GM12878 (cell line): ENCODE results near the gene USF1.

Experiments
- CTCF ChIP-seq, 3 experiments: IDR thresholded peaks in 2 of 3; conservative IDR thresholded peaks in 1 of 3; 2 replicates each; pipeline ENCODE4 v1.5.1; 2011; ENCODE audit warnings: low read depth in 3 of 3, low read length in 3 of 3, mild to moderate bottlenecking in 3 of 3, control low read depth in 2 of 3, moderate library complexity in 2 of 3, inconsistent platforms in 1 of 3, mixed read lengths in 1 of 3; ENCODE audit not compliant: control insufficient read depth in 2 of 3, insufficient read depth in 1 of 3; ENCODE audit errors: extremely low read depth in 1 of 3
- CUX1 ChIP-seq: IDR thresholded peaks from 2 replicates; pipeline ENCODE4 v1.6.1; 2012; ENCODE audit warnings: improper control_type of control experiment, low read depth, low read length; ENCODE audit not compliant: insufficient replicate concordance
- EP300 ChIP-seq, 2 experiments: fragments of 150-350 bp in 1 of 2; IDR thresholded peaks; 2 replicates each; pipeline ENCODE4 v1.6.1; 2011 to 2012; ENCODE audit warnings: low read depth in 2 of 2, low read length in 2 of 2, borderline replicate concordance in 1 of 2, improper control_type of control experiment in 1 of 2, inconsistent platforms in 1 of 2; ENCODE audit not compliant: control insufficient read depth in 1 of 2
- ETV6 ChIP-seq, 2 experiments: fragments of 450-650 bp in 1 of 2; IDR thresholded peaks in 1 of 2; conservative IDR thresholded peaks in 1 of 2; 2 replicates each; pipeline ENCODE4 v1.6.1; 2014; ENCODE audit warnings: antibody characterized with exemption in 1 of 2, borderline replicate concordance in 1 of 2, low read depth in 1 of 2, mild to moderate bottlenecking in 1 of 2, moderate library complexity in 1 of 2
- EZH2 ChIP-seq: IDR thresholded peaks from 2 replicates; pipeline ENCODE4 v1.6.1; 2012; ENCODE audit warnings: low read depth, mild to moderate bottlenecking, control low read depth, inconsistent platforms, low read length, borderline replicate concordance; ENCODE audit not compliant: control insufficient read depth
- JUND ChIP-seq: IDR thresholded peaks from 2 replicates; pipeline ENCODE4 v1.6.1; 2012; ENCODE audit warnings: low read depth, mild to moderate bottlenecking, low read length, improper control_type of control experiment, moderate library complexity
- POLR2A ChIP-seq: IDR thresholded peaks from 2 replicates; pipeline ENCODE4 v1.6.1; 2011; ENCODE audit warnings: low read depth, mild to moderate bottlenecking, low read length
- POLR2AphosphoS5 ChIP-seq: IDR thresholded peaks from 2 replicates; pipeline ENCODE4 v1.6.1; 2011; ENCODE audit warnings: mild to moderate bottlenecking, low read length, inconsistent platforms
- SREBF1 ChIP-seq: IDR thresholded peaks from 2 replicates; pipeline ENCODE4 v1.6.1; 2012; ENCODE audit warnings: mild to moderate bottlenecking, low read length
- TCF12 ChIP-seq: IDR thresholded peaks from 2 replicates; pipeline ENCODE4 v1.6.1; 2011; ENCODE audit warnings: low read depth, mild to moderate bottlenecking, low read length
- WRNIP1 ChIP-seq: IDR thresholded peaks from 2 replicates; pipeline ENCODE4 v1.6.1; 2011; ENCODE audit warnings: low read depth, low read length, improper control_type of control experiment, borderline replicate concordance
- ZZZ3 ChIP-seq: IDR thresholded peaks from 2 replicates; pipeline ENCODE4 v1.6.1; 2011; ENCODE audit warnings: low read depth; ENCODE audit not compliant: control insufficient read depth, insufficient read length

DNA sequence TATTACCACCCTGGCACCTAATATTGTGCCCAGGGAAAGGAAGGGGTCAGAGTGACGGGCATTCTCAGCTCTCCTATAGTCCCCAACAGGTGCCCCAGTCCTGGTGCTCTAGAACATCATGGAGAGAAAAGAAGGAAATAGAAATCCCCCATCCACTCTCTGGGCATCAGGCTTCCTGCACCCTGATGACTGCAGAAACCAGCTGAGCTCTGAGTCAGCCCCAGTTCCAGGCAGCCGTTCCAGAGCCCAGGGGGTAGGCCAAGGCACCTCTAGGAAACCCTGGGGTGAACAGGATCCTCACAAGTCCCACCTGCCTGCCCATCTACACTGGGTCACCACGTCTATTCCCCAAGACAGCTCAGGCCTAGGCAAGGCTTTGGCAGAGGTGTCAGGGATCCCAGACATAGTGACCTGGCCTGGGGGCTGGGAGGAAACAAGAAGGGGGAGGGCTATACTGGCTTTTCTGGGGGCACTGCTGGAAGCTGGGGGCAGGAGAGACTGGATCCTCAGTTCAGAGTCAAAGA lies 42.9 kb upstream of the USF1 start:
- TF ChIP-seq CUX1 (no peak), CTCF (IDR thresholded peaks at IDR 0.05 in 2 of 3, conservative IDR thresholded peaks at IDR 0.05 in 1 of 3; ENCODE audit: control insufficient read depth in 2 of 3, extremely low read depth in 1 of 3, insufficient read depth in 1 of 3, low read depth in 3 of 3, low read length in 3 of 3) (no peak), POLR2AphosphoS5 (no peak), SREBF1 (no peak), ETV6 (conservative IDR thresholded peaks at IDR 0.05 in 1 of 2, IDR thresholded peaks at IDR 0.05 in 1 of 2; ENCODE audit: borderline replicate concordance in 1 of 2, low read depth in 1 of 2) (no peak), WRNIP1 (no peak), ZZZ3 (no peak), POLR2A (no peak), EP300 (IDR thresholded peaks at IDR 0.05; ENCODE audit: borderline replicate concordance in 1 of 2, control insufficient read depth in 1 of 2, low read depth in 2 of 2, low read length in 2 of 2) (no peak), TCF12 (no peak), JUND (no peak), EZH2 (no peak)
